ENCODE measurements around the gene CNOT1.
"Not testable (repeated sequence)": the region's sequence is repeated elsewhere in the genome, so short reads cannot be mapped to it uniquely, and the experiment has no call there.

CNOT1 gene

DNA sequence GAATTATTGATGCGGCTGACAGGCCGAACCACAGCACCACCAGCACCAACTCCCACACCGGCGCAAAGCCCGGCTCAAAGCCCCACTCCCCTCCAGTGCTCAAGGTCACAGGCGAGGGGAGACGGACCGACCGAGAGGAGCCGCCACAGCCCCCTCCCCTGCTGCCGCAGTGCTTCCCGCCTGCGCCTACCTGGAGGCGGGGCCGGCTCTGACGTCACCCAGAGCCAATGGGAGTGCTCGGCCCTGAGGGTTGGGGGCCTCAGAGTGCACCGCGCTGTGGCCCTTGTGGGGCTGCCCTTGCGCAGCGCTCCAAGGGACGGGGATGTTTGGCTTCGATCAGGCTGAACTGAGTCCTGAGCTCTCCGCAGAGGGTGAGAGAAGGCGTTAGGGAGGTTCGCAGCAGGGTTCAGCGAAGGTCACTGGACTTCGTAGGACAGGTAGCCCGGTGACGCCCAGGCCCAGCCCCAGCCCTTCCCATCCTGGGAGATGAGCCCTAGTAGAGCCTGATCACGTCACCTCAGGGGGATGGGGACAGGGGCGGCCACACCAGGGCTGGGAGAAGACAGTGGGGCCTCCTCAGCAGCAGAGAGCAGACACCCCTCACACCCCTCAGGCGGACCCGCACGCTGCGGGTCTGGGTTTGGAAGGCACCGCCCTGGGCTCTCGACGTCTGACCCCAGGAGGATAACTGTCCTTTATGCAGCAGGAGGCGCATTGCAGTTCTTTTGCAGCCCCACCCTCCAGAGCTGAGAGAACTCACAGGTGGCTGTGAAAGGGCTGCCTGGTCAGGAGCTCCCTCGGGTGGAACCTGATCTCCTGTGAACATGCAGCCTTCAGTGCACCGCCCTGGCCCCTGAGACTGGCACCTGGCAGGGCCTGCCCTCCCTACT lies 128.1 kb downstream of the CNOT1 start:
- H3K9me3 Mint-ChIP-seq = no peaks in the 10 kb centered on the region
- peak overlapping the region; percentile 75 for H3K4me3 Mint-ChIP-seq
- H3K36me3 Mint-ChIP-seq (ENCODE audit: low read depth) = no peaks in the 10 kb centered on the region
- peak overlapping the region; percentile 59 for H3K27ac Mint-ChIP-seq
- H3K4me1 Mint-ChIP-seq (ENCODE audit: low read depth) = peaks cover 4% of the 10 kb centered on the region
- no peaks in the 10 kb centered on the region for H3K27me3 Mint-ChIP-seq (ENCODE audit: low read depth)

DNA sequence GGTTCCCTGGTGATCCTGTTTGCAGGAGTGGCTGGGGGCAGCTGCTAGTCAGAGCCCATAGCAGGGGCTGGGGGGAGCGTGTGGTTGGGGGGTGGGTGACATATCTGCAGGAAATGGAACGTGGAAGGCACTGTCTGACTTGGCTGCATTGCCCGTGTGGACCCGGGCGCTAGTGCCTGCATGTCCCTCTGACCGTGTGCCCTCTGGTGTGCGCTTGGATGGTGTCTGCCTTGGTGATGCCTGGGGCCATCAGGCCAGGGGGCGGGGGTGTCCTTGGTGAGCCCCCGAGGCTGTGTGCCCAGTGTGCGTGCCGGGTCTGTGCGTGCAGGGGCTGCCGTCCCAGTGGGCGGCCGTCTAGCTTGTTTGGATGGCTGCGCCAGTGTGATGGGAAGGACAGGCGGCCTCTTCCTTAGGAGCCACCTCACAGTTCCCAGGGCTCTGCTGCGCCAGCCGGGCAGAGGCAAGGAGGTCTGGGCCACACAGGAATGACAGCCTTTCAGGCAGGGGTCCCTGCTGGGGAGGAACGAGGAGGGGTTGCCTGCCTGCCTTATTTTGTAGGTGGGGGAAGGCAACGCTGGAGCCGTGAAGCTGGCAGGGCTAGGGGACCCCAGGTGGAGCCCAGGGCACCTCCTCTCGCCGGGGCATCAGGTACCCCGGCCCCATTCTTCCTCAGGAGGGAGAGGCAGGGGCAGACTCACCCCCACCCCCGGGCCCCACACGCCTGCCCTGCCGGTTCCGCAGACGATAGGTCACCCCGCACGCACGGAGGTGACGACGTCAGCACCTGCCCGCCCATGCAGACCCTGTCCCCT lies 129.0 kb downstream of the CNOT1 start:
- Mint-ChIP-seq H3K27ac (no peak overlapping the region), H3K27me3 (ENCODE audit: low read depth) (no peaks in the 10 kb centered on the region), H3K4me1 (ENCODE audit: low read depth) (peaks cover 5% of the 10 kb centered on the region), H3K9me3 (no peaks in the 10 kb centered on the region), H3K4me3 (peak overlapping the region; percentile 75), H3K36me3 (ENCODE audit: low read depth) (no peaks in the 10 kb centered on the region)

GRCh38 chr16:58499615-58500351 lies 129.8 kb downstream of the CNOT1 start, which contains the start of gene NDRG4:
NDRG4 (plus strand) TSS chr16:58500143; CDS start chr16:58500249, 106 bp downstream.
- no peak within 1 kb of the TSS for H3K27ac Mint-ChIP-seq
- H3K9me3 Mint-ChIP-seq = no peaks in the 10 kb centered on the region
- no peaks in the 10 kb centered on the region for H3K36me3 Mint-ChIP-seq (ENCODE audit: low read depth)
- peak within 1 kb of the TSS; percentile 75 for H3K4me3 Mint-ChIP-seq
- H3K27me3 Mint-ChIP-seq (ENCODE audit: low read depth) = no peaks in the 10 kb centered on the region
- H3K4me1 Mint-ChIP-seq (ENCODE audit: low read depth) = peaks cover 12% of the 10 kb centered on the region

- Mint-ChIP-seq H3K36me3 (ENCODE audit: low read depth) (no peaks in the 10 kb centered on the region), H3K9me3 (no peaks in the 10 kb centered on the region), H3K4me1 (ENCODE audit: low read depth) (peaks cover 12% of the 10 kb centered on the region), H3K27ac (no peak overlapping the region), H3K4me3 (no peak overlapping the region), H3K27me3 (ENCODE audit: low read depth) (no peaks in the 10 kb centered on the region)
These were observed 130.5 kb downstream of the CNOT1 start for GRCh38 chr16:58499092-58499511.

GRCh38 chr16:58498341-58499091 lies 131.1 kb downstream of the CNOT1 start:
- no peaks in the 10 kb centered on the region for H3K27me3 Mint-ChIP-seq (ENCODE audit: low read depth)
- no peak overlapping the region for H3K4me3 Mint-ChIP-seq
- H3K27ac Mint-ChIP-seq = no peak overlapping the region
- no peaks in the 10 kb centered on the region for H3K9me3 Mint-ChIP-seq
- H3K36me3 Mint-ChIP-seq (ENCODE audit: low read depth) = no peaks in the 10 kb centered on the region
- H3K4me1 Mint-ChIP-seq (ENCODE audit: low read depth) = peaks cover 12% of the 10 kb centered on the region

GRCh38 chr16:58497935-58498334 lies 131.7 kb downstream of the CNOT1 start:
- Mint-ChIP-seq H3K36me3 (ENCODE audit: low read depth) (no peaks in the 10 kb centered on the region), H3K4me3 (no peak overlapping the region), H3K9me3 (no peaks in the 10 kb centered on the region), H3K4me1 (ENCODE audit: low read depth) (peaks cover 12% of the 10 kb centered on the region), H3K27me3 (ENCODE audit: low read depth) (no peaks in the 10 kb centered on the region), H3K27ac (no peak overlapping the region)

- no peaks in the 10 kb centered on the region for H3K9me3 Mint-ChIP-seq
- no peak overlapping the region for H3K4me3 Mint-ChIP-seq
- peaks cover 12% of the 10 kb centered on the region for H3K4me1 Mint-ChIP-seq (ENCODE audit: low read depth)
- H3K36me3 Mint-ChIP-seq (ENCODE audit: low read depth) = no peaks in the 10 kb centered on the region
- H3K27ac Mint-ChIP-seq = no peak overlapping the region
- H3K27me3 Mint-ChIP-seq (ENCODE audit: low read depth) = no peaks in the 10 kb centered on the region
These were observed 132.2 kb downstream of the CNOT1 start for GRCh38 chr16:58497468-58497867.

DNA sequence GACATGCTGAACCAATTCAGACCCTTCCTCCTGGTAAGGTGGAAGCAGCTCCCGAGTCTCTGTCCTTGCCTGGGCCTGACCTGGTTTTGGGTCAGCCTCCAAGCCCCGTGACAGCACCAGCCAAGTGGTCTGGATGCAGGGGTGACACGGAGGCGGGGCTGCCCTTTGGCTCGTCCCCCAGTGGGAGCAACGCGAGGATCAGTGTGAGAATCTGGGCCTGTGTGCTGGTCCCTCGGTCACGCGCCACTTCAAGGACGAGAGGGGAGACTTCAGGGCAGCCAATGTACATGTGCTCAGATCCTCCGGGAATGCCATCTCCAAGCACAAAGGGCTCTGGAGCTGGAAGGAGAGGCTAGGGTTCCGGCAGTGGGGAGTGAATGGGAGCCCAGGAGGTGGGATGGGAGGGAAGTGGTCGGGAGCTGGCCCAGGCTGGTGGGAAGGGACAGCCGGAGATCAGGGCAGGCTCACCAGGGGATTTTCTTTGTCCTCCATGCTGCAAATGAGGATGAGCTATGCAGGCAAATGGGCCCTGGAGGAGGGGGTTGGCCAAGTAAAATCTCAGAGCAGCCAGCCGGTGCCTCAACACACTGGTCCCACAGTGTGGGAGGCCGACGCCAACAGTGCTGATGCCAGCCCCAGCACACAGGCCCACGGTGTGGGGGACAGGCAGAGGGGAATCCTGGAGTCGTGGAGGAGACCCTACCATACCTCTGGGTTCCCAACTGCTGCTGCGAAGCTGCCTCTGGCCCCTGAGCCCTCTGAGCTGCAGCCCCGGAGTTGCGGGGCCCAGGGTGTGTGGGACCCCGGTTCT lies 133.9 kb downstream of the CNOT1 start:
- no peaks in the 10 kb centered on the region for H3K36me3 Mint-ChIP-seq (ENCODE audit: low read depth)
- H3K27ac Mint-ChIP-seq = peak overlapping the region; percentile 41
- no peaks in the 10 kb centered on the region for H3K27me3 Mint-ChIP-seq (ENCODE audit: low read depth)
- peaks cover 8% of the 10 kb centered on the region for H3K4me1 Mint-ChIP-seq (ENCODE audit: low read depth)
- H3K9me3 Mint-ChIP-seq = no peaks in the 10 kb centered on the region
- H3K4me3 Mint-ChIP-seq = no peak overlapping the region

- Mint-ChIP-seq H3K4me1 (ENCODE audit: low read depth) (peaks cover 8% of the 10 kb centered on the region), H3K9me3 (no peaks in the 10 kb centered on the region), H3K27me3 (ENCODE audit: low read depth) (no peaks in the 10 kb centered on the region), H3K36me3 (ENCODE audit: low read depth) (no peaks in the 10 kb centered on the region), H3K4me3 (no peak overlapping the region), H3K27ac (peak overlapping the region; percentile 41)
These were observed 134.6 kb downstream of the CNOT1 start for GRCh38 chr16:58494981-58495520.

GRCh38 chr16:58493756-58494431 lies 135.7 kb downstream of the CNOT1 start:
- Mint-ChIP-seq H3K27ac (no peak overlapping the region), H3K36me3 (ENCODE audit: low read depth) (no peaks in the 10 kb centered on the region), H3K4me3 (no peak overlapping the region), H3K9me3 (no peaks in the 10 kb centered on the region), H3K27me3 (ENCODE audit: low read depth) (no peaks in the 10 kb centered on the region), H3K4me1 (ENCODE audit: low read depth) (peaks cover 8% of the 10 kb centered on the region)

GRCh38 chr16:58492735-58493134 lies 136.9 kb downstream of the CNOT1 start:
- H3K36me3 Mint-ChIP-seq (ENCODE audit: low read depth) = no peaks in the 10 kb centered on the region
- no peak overlapping the region for H3K4me3 Mint-ChIP-seq
- H3K27ac Mint-ChIP-seq = no peak overlapping the region
- peaks cover 9% of the 10 kb centered on the region for H3K4me1 Mint-ChIP-seq (ENCODE audit: low read depth)
- H3K9me3 Mint-ChIP-seq = no peaks in the 10 kb centered on the region
- H3K27me3 Mint-ChIP-seq (ENCODE audit: low read depth) = no peaks in the 10 kb centered on the region

- H3K27ac Mint-ChIP-seq = no peak overlapping the region
- no peaks in the 10 kb centered on the region for H3K36me3 Mint-ChIP-seq (ENCODE audit: low read depth)
- H3K9me3 Mint-ChIP-seq = no peaks in the 10 kb centered on the region
- H3K27me3 Mint-ChIP-seq (ENCODE audit: low read depth) = no peaks in the 10 kb centered on the region
- no peak overlapping the region for H3K4me3 Mint-ChIP-seq
- H3K4me1 Mint-ChIP-seq (ENCODE audit: low read depth) = peaks cover 9% of the 10 kb centered on the region
These were observed 137.6 kb downstream of the CNOT1 start for GRCh38 chr16:58492066-58492465.

DNA sequence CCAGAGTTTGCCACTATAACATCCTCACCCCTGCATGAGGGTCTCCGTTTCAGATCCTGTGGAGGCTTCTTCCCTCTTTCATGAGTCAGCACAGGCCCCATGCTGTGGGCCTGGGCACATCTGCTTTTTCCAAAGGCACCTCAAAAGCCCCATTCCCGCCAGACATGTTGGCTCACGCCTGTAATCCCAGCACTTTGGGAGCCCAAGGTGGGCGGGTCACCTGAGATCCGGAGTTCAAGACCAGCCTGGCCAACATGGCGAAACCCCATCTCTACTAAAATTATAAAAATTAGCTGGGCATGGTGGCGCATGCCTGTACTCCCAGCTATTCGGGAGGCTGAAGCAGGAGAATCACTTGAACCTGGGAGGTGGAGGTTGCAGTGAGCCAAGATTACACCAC lies 139.1 kb downstream of the CNOT1 start:
- H3K4me3 Mint-ChIP-seq; H3K27me3 Mint-ChIP-seq (ENCODE audit: low read depth): not testable (repeated sequence)

More for the DNA sequence above, 139.1 kb downstream of the CNOT1 start:
- not testable (repeated sequence) for H3K4me1 Mint-ChIP-seq (ENCODE audit: low read depth); H3K27ac Mint-ChIP-seq; H3K9me3 Mint-ChIP-seq; H3K36me3 Mint-ChIP-seq (ENCODE audit: low read depth)

All from T-helper 1 cell treated with Interleukin-12 subunit alpha and Interleukin-12 subunit beta and Interleukin-4 antibody, amounts not matched to agents 30 μg/mL and 1 μg/mL, for 36 hours (primary cell).